HG02885 (cell line): ENCODE measurements around the gene CHMP3.
"Not testable (repeated sequence)": the region's sequence is repeated elsewhere in the genome, so short reads cannot be mapped to it uniquely, and the experiment has no call there.

Source experiments
- ATAC-seq: cut with Tn5 transposase; IDR thresholded peaks from one replicate; pipeline ENCODE4 v1.9.1; 2021; ENCODE audit warnings: mild to moderate bottlenecking; ENCODE audit not compliant: unreplicated experiment, poor library complexity

The CHMP3 gene

DNA sequence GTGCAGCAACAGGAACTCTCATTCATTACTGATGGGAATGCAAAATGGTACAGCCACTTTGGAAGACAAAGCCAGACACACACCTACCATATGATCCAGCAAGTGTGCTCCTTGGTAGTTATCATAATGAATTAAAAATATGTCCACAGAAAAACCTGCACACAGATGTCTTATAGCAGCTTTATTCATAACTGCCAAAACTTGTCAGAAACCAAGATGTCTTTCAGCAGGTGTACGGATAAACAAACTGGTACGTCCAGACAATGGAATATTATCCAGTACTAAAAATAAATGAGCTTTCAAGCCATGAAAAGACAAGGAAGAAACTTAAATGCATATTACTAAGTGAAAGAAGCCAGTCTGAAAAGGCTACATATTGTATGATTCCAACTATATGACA is 50.4 kb downstream of the CHMP3 start:
- no peak for ATAC-seq

- ATAC-seq, result no peak
These were observed 51.2 kb downstream of the CHMP3 start for GRCh38 chr2:86512034-86512433.

DNA sequence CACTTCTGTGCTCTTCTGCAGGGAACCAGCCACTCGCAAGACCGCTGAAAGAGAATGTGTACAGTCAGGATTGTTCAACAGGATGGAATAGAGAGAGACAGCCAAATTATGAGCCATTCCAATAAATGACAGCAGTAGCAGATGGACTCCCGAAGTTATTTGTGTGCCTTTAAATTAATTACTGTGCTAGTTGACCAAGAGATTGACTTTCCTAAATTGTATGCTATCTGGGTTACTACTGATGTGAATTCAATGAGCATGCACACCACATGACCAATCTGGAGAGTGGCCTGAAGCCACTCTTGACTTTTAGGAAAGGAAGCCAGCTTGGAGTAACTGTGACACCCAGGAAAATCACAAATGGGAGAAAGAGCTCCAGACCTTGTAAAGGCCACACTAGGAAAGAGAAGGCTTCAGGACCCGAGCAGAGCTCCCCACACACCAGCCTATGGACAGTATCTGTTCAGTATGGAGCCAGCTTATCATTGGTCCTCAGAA is 52.8 kb downstream of the CHMP3 start:
- no peak for ATAC-seq

GRCh38 chr2:86507600-86507999 is 55.6 kb downstream of the CHMP3 start:
- no peak for ATAC-seq

DNA sequence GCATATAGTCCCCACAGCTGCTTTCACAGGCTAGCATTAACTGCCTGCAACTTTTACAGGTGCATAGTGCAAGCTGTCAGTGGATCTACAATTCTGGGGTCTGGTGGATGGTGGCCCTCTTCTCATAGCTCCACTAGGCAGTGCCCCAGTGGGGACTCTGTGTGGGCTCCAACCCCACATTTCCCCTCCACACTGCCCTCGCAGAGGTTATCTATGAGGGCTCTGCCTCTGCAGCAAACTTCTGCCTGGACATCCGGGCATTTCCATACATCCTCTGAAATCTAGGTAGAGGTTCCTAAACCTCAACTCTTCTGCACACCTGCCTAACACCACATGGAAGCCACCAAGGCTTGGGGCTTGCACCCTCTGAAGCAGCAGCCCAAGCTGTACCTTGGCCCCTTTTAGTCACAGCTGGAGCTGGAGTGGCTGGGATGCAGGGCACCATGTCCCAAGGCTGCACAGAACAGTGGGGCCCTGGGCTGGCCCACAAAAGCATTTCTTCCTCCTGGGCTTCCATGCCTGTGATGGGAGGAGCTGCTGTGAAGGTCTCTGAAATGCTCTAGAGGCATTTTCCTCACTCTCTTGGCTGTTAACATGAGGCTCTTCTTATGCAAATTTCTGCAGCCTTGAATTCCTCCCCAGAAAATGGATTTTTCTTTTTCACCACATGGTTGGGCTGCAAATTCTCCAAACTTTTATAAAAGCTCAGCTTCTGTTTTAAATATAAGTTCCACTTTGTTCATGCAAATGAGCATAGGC is 62.7 kb downstream of the CHMP3 start:
- no peak for ATAC-seq

DNA sequence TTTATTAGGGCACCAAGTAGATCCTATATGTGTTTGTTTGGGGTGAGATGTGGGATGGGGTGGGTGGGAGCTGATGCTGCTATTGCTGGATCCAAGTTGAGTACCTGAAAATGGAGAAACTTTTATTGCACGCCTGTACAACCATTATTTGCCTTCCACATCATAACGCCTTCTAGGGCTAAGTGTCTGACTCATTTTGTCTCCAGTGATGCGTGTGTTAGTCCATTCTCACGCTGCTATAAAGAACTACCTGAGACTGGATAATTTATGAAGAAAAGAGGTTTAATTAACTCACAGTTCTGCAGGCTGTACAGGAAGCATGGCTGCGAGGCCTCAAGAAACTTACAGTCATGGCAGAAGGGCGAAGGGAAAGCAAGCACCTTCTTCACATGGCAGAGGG is 63.9 kb downstream of the CHMP3 start:
- ATAC-seq, result no peak

DNA sequence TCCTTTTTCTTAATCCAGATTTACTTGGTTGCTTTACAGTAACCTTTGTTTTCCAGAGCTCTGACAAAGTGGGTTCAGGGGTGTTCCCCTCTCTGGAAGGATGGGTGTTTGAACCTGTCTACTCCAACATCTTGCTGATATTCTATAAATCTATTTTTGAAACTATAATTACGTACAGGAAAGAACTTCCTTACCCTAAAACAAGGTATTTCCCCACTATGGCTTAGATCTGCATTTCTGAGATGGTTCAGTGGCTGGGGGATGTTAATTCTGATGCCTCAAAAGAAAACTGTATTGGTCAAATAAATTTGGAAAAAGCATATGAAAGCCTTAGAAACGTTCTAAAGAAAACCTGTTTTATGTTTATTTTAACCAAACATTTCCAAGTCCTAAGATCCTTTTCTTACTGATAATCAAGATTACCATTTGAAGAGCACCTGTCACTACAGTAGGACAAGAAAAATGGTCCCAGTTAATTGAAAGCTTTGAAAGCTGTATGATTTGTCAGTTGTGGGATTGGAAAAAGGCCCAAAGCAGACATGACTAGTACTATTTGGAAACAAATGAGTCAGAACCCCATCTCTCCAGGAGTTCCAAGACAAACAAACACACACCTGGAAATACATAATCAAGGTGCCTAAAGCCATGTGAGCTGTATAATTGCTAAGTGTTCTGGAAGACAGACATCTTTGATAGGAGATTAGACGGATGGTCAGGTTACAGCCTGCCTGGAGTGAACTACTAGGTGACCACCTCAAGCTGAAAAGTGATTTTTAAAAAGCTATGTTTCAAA is 64.6 kb downstream of the CHMP3 start:
- ATAC-seq, result no peak

DNA sequence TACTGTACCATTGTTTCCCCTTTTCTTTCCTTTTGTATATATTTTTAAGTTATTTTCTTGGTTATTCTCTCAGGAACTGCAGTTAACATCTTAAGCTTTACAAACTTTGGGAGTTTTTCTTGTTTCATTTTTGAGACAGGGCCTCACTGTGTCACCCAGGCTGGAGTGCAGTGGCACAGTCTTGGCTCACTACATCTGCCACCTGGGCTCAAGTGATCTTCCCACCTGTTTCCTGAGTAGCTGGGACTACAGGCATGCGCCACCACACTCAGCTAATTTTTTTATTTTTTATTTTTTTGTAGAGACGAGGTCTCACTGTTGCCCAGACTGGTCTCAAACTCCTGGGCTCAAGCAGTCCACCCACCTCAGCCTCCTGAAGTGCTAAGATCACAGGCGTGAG is 66.9 kb downstream of the CHMP3 start:
- ATAC-seq, result not testable (repeated sequence)

- no peak for ATAC-seq
These were observed 71.2 kb downstream of the CHMP3 start for GRCh38 chr2:86492048-86492453.

DNA sequence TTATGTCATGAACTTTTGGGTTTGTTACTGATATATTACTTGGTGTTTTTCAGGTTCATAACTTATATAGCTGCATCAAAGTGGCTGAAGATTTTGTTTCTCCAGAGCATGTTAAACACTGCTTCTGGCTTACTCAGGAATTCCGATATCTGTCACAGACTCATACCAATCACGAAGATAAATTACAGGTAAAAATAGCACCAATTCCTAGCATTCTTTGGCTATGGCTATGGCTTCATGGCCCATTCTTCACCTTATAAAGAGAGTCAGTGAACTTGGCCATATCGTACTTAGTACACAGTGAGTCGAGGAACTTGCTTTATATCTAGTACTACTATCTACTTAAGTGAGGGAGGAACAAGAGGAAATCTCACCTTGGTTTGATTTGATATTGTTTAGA is 72.2 kb downstream of the CHMP3 start:
- no peak for ATAC-seq

- ATAC-seq, result no peak
These were observed 73.0 kb downstream of the CHMP3 start for GRCh38 chr2:86490245-86490644.

DNA sequence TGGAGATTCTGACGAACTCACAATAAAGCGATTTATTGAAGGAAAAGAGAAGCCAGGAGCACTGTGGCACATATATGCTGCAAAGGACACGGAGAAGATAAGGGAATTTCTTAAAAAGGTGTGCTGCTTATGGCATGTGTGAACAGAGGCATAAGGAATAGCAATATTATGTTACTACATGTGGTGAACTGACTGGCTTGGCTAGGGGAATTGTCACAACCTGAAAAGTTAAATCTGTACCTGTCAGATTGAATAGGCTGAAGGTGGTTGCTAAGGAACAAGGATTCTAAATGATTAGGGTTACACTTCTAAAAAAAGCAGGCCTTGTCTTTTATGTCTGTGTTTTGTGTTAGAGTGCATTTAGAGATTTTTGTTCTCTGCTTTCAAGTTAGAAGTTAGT is 73.7 kb downstream of the CHMP3 start:
- ATAC-seq, result no peak

DNA sequence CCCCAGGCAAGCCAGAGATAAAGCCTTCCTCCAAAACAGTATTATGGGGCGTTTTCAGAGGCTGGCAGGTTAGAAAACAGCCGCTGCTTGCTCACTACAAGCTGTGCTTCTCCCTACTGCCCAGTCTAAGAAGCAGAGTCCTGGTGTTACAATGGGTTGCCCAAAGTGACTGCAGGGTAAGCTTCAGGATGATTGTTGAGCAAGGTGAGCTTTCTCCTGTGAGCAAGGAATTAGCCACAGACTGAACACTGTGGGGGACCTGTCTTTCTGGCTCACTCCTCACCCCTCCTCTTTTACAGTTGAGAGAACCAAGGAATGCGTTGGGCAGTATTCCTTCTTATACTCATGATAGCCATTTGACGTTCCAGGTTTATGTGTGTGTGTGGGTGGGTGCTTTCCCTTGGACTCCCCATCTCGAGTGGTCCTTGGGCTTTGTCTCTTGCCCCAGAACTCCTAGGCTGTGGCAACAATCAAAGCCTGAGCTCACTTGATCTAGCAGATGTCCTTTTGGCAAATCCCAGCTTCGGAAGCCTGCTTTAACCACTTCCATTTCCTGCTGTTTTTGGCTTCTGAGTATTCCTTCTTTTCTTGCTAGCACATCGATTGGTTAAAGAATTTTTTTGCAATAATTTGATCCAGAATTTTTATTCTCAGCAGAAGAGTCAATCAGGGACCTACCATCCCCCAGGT is 74.5 kb downstream of the CHMP3 start:
- no peak for ATAC-seq

DNA sequence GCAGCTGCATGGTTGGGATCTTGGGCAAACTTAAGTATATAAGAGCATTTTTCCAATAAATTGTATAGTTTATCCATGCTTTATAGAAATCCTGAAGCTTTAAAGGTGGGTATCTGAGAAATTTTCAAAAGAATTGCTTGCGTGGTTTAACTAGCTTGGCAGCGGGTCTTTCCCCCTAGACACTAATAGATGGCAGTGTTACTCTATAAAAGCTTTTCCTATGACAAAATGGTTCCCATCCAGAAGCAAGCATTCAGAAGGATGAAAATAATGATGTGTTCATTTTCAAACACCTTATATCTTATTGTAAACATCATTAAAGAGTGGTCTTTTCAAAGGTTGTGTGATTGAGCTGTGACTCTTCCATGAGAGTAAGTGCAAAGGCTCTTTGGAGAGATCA is 76.2 kb downstream of the CHMP3 start:
- no peak for ATAC-seq

GRCh38 chr2:86485802-86486201 is 77.4 kb downstream of the CHMP3 start:
- ATAC-seq, result no peak

GRCh38 chr2:86485103-86485502 is 78.1 kb downstream of the CHMP3 start:
- no peak for ATAC-seq

DNA sequence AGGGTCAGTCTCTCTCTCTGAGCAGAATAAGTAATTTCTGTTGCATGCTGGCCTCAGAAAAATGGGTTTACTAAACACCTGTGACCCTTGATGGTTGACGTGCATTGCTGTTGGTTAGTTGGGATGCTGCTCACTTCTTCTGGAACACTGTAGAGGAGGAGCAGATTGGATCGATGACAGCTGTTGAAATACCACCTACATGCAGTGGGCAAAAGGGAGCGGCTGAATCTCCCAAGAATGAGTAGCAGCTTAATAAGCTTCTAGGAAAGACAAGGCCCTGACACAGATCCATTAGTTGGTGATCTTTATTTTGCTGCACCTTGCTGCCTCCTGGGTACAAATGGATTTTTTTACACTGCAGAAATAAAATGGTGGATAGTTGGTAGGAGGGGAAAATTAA is 78.9 kb downstream of the CHMP3 start:
- ATAC-seq, result no peak

- no peak for ATAC-seq
These were observed 81.2 kb downstream of the CHMP3 start for GRCh38 chr2:86482034-86482433.

DNA sequence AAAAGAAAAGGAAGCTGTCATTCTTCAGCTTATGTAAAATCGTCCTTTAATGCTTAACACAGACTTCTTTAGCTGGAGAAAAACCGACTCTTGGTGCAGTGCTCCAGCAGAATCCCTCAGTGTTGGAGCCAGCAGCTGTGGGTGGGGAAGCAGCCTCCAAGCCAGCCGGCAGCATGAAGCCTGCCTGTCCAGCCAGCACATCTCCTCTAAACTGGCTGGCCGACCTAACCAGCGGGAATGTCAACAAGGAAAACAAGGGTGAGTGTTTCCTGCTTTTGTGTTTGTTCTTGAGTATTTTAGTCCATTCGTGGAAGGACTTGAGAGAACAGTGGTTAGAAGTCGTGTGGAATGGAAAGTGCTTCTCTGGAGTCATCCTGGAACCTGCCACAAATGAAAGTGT is 83.1 kb downstream of the CHMP3 start:
- ATAC-seq, result no peak

- no peak for ATAC-seq
These were observed 85.9 kb downstream of the CHMP3 start for GRCh38 chr2:86477349-86477748.

GRCh38 chr2:86476918-86477317 is 86.3 kb downstream of the CHMP3 start:
- ATAC-seq, result no peak
